Esophagus muscularis mucosa (tissue), 4 donors: ENCODE data around the gene PCID2. TPM values are rescaled to one million over a fixed set of nuclear protein-coding genes. Genes with fewer than 3 reads are reported as not detected.

Source experiments
- DNase-seq: peaks from one replicate; pipeline ENCODE4 v3.0.0-alpha.2; 2017; ENCODE audit errors: extremely low spot score
- H3K27ac ChIP-seq, 4 donors: fragments of 200-600 bp; sonication (generic); replicated peaks in 1 of 4; 1 replicate in 3 of 4; 2 replicates in 1 of 4; pipeline ENCODE4 v1.5.1; 2016 to 2019; ENCODE audit warnings: mild to moderate bottlenecking in 1 of 4
- H3K27me3 ChIP-seq, 4 donors: fragments of 200-600 bp; sonication (generic); one replicate each; pipeline versions ENCODE4 v1.5.1 to v1.6.0; 2016 to 2019
- H3K36me3 ChIP-seq, 4 donors: fragments of 200-600 bp; sonication (generic); one replicate each; pipeline ENCODE4 v1.5.1; 2016 to 2019
- H3K4me1 ChIP-seq, 4 donors: fragments of 200-600 bp; sonication (generic); one replicate each; pipeline ENCODE4 v1.5.1; 2016 to 2019
- H3K4me3 ChIP-seq, 4 donors: fragments of 200-600 bp; sonication (generic); 1 replicate in 2 of 4; 2 replicates in 2 of 4; pipeline ENCODE4 v1.5.1; 2016 to 2019; ENCODE audit warnings: mild to moderate bottlenecking in 4 of 4, moderate library complexity in 1 of 4
- H3K9me3 ChIP-seq, 4 donors: fragments of 200-600 bp; sonication (generic); 1 replicate in 3 of 4; 2 replicates in 1 of 4; pipeline ENCODE4 v1.5.1; 2016 to 2019
- CTCF ChIP-seq, 3 experiments: fragments of 200-600 bp in 2 of 3; fragments of 450-650 bp in 1 of 3; sonication (generic) in 2 of 3; IDR thresholded peaks; one replicate each; pipeline ENCODE4 v1.5.1; 2017 to 2019; ENCODE audit warnings: antibody characterized with exemption in 3 of 3, mild to moderate bottlenecking in 2 of 3, moderate library complexity in 1 of 3
- EP300 ChIP-seq: sonication (generic); formaldehyde crosslinking; IDR thresholded peaks from one replicate; pipeline ENCODE4 v1.6.1; 2017; ENCODE audit warnings: antibody characterized with exemption
- POLR2A ChIP-seq: fragments of 450-650 bp; IDR thresholded peaks from one replicate; pipeline ENCODE4 v1.6.1; 2017; ENCODE audit warnings: antibody characterized with exemption, moderate library complexity, mild to moderate bottlenecking, low read depth
- POLR2AphosphoS5 ChIP-seq, 2 donors: sonication (generic); formaldehyde crosslinking; IDR thresholded peaks; one replicate each; pipeline ENCODE4 v1.6.1; 2017; ENCODE audit warnings: antibody characterized with exemption in 2 of 2
- WGBS: methylation state at CpG from one replicate; pipeline ENCODE4 v1.1.5; 2018; 5-methylcytosine and 5-hydroxymethylcytosine counted together
- intact Hi-C: fragments of 100-400 bp; cut with DNase I; formaldehyde crosslinking; loops from one replicate; pipeline ENCODE4 v1.15.1; 2023
- total RNA-seq, 4 donors: library from RNA; depleted of rRNA; stranded (reverse); fragments of >200 nt; gene quantifications; one replicate each; pipeline versions ENCODE4 v1.1.0 to v1.2.1, GENCODE V29; 2016

The PCID2 gene
- total RNA-seq, 4 donors from 2014 or later: 34.5 to 46.9 (median 42.3) TPM

- Histone ChIP-seq H3K27me3 (no peaks in the 10 kb centered on the region), H3K36me3 (peaks cover 0 to 12% (median 0%) of the 10 kb centered on the region in 4 donors), H3K4me3 (no peak overlapping the region), H3K27ac (no peak overlapping the region), H3K4me1 (no peaks in the 10 kb centered on the region), H3K9me3 (no peaks in the 10 kb centered on the region)
- intact Hi-C loops: no loop called here
- WGBS: 89% methylated on average over 12 of the region's 26 CpGs
- TF ChIP-seq POLR2A (no peak), EP300 (no peak), CTCF (IDR thresholded peaks at IDR 0.05) (no peak), POLR2AphosphoS5 (IDR thresholded peaks at IDR 0.05) (no peak)
- no peak for DNase-seq
These were observed 67.5 kb downstream of the PCID2 start for GRCh38 chr13:113140677-113141600.

GRCh38 chr13:113139577-113139976, 68.9 kb downstream of the PCID2 start:
- no peak overlapping the region for H3K4me3 ChIP-seq
- no peak for DNase-seq
- H3K27ac ChIP-seq: no peak overlapping the region
- TF ChIP-seq CTCF (IDR thresholded peaks at IDR 0.05) (no peak), POLR2AphosphoS5 (IDR thresholded peaks at IDR 0.05) (no peak), EP300 (no peak), POLR2A (no peak)
- H3K36me3 ChIP-seq: peaks cover 0 to 12% (median 0%) of the 10 kb centered on the region in 4 donors
- intact Hi-C loops: no loop called here
- 81% methylated on average over 5 of the region's 5 CpGs for WGBS
- no peaks in the 10 kb centered on the region for H3K4me1 ChIP-seq
- no peaks in the 10 kb centered on the region for H3K9me3 ChIP-seq
- H3K27me3 ChIP-seq: no peaks in the 10 kb centered on the region

- intact Hi-C loops: no loop called here
- Histone ChIP-seq H3K27ac (no peak overlapping the region), H3K4me1 (no peaks in the 10 kb centered on the region), H3K36me3 (peaks cover 0 to 8% (median 0%) of the 10 kb centered on the region in 4 donors), H3K9me3 (no peaks in the 10 kb centered on the region), H3K27me3 (no peaks in the 10 kb centered on the region), H3K4me3 (no peak overlapping the region)
- 88% methylated on average over 16 of the region's 16 CpGs for WGBS
- no peak for DNase-seq
- no peak for TF ChIP-seq CTCF (IDR thresholded peaks at IDR 0.05)
- TF ChIP-seq EP300: no peak
- TF ChIP-seq POLR2A: no peak
- TF ChIP-seq POLR2AphosphoS5 (IDR thresholded peaks at IDR 0.05): no peak
These were observed 69.5 kb downstream of the PCID2 start for GRCh38 chr13:113138792-113139551.

GRCh38 chr13:113137691-113138298, 70.7 kb downstream of the PCID2 start:
- intact Hi-C loops: no loop called here
- WGBS: 87% methylated on average over 11 of the region's 11 CpGs
- TF ChIP-seq POLR2A (no peak), EP300 (no peak), POLR2AphosphoS5 (IDR thresholded peaks at IDR 0.05) (no peak), CTCF (IDR thresholded peaks at IDR 0.05) (no peak)
- H3K27ac ChIP-seq: no peak overlapping the region
- peaks cover 0 to 7% (median 0%) of the 10 kb centered on the region in 4 donors for H3K36me3 ChIP-seq
- H3K9me3 ChIP-seq: no peaks in the 10 kb centered on the region
- no peak for DNase-seq
- H3K4me3 ChIP-seq: no peak overlapping the region
- H3K27me3 ChIP-seq: no peaks in the 10 kb centered on the region
- no peaks in the 10 kb centered on the region for H3K4me1 ChIP-seq
